GF-D8 (cell line): Measurements from ENCODE around the gene FRMD1.

Experiments
- DNase-seq: peaks from one replicate; lab custom pipeline; 2025; lab: John Stamatoyannopoulos, UW

The FRMD1 gene

GRCh38 chr6:168026925-168027324 lies 52.1 kb downstream of the FRMD1 start:
- no peak for DNase-seq

- DNase-seq = no peak
These were observed 52.9 kb downstream of the FRMD1 start for GRCh38 chr6:168025831-168026710.

- no peak for DNase-seq
These were observed 54.0 kb downstream of the FRMD1 start for GRCh38 chr6:168024951-168025510.

GRCh38 chr6:168022488-168023321 lies 56.3 kb downstream of the FRMD1 start:
- no peak for DNase-seq

GRCh38 chr6:168021581-168021980 lies 57.4 kb downstream of the FRMD1 start:
- DNase-seq = no peak

- no peak for DNase-seq
These were observed 58.8 kb downstream of the FRMD1 start for GRCh38 chr6:168020242-168020641.

GRCh38 chr6:168018664-168019063 lies 60.3 kb downstream of the FRMD1 start:
- DNase-seq = no peak

GRCh38 chr6:168017629-168018028 lies 61.4 kb downstream of the FRMD1 start:
- no peak for DNase-seq

GRCh38 chr6:168016721-168017525 lies 62.1 kb downstream of the FRMD1 start:
- DNase-seq = no peak

GRCh38 chr6:168016176-168016620 lies 62.8 kb downstream of the FRMD1 start:
- no peak for DNase-seq

- no peak for DNase-seq
These were observed 63.4 kb downstream of the FRMD1 start for GRCh38 chr6:168015482-168016175.

GRCh38 chr6:168015009-168015408 lies 64.0 kb downstream of the FRMD1 start:
- DNase-seq = no peak

- no peak for DNase-seq
These were observed 64.6 kb downstream of the FRMD1 start for GRCh38 chr6:168014428-168014827.

GRCh38 chr6:168013250-168013915 lies 65.6 kb downstream of the FRMD1 start:
- no peak for DNase-seq

GRCh38 chr6:168012431-168013249 lies 66.4 kb downstream of the FRMD1 start:
- DNase-seq = no peak

GRCh38 chr6:168011291-168011690 lies 67.7 kb downstream of the FRMD1 start:
- DNase-seq = no peak

- DNase-seq = no peak
These were observed 69.7 kb downstream of the FRMD1 start for GRCh38 chr6:168009331-168009730.

- peak; percentile 31 for DNase-seq
These were observed 71.2 kb downstream of the FRMD1 start for GRCh38 chr6:168007592-168008338.

- DNase-seq = no peak
These were observed 73.2 kb downstream of the FRMD1 start for GRCh38 chr6:168005796-168006195.
